ENCODE measurements around the gene ALG12.

DNA sequence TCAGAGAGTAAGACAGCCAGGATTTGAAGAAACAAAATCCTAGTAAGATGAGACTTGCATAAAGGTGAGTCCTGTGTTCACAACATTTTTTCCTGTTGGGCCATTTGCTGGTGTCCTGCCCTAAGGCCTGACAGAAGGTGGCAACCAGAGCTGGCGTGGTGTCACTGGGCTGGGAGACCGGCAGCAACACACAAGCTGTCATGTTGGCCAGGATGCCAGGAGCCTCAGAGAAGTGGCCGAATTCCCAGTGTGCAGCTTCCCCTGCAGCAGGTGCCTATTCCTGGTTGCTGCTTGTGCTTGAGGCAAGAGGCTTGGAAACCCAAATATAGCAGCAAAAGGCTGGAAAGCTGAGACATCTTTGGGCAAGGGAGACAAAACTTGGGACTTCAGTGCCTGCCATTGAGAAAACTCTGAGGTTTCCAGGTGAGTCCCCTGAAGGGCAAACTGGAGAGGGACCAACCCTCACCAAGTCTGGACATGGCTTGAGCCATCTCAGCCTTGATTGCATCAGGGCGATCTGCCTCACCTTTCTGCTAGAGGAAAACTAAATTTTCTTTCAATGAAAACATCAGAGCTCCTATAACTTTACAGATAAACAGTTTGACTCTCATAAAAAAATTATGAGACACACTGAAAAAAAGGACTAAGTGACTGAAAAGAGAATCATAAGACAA lies 25.9 kb downstream of the ALG12 start:
- TF ChIP-seq CTCF (IDR thresholded peaks at IDR 0.05; ENCODE audit: insufficient read depth, low read length, poor library complexity, severe bottlenecking), result no peak
- no peak for TF ChIP-seq EZH2phosphoT487 (conservative IDR thresholded peaks at IDR 0.05; ENCODE audit: low read length)

All from SU-DHL-6 (cell line).